GM21515 (cell line): ENCODE measurements around the gene FAAP20.

Experiments
- ATAC-seq: cut with Tn5 transposase; IDR thresholded peaks from one replicate; pipeline ENCODE4 v1.9.1; 2021; ENCODE audit not compliant: unreplicated experiment

Gene FAAP20

DNA sequence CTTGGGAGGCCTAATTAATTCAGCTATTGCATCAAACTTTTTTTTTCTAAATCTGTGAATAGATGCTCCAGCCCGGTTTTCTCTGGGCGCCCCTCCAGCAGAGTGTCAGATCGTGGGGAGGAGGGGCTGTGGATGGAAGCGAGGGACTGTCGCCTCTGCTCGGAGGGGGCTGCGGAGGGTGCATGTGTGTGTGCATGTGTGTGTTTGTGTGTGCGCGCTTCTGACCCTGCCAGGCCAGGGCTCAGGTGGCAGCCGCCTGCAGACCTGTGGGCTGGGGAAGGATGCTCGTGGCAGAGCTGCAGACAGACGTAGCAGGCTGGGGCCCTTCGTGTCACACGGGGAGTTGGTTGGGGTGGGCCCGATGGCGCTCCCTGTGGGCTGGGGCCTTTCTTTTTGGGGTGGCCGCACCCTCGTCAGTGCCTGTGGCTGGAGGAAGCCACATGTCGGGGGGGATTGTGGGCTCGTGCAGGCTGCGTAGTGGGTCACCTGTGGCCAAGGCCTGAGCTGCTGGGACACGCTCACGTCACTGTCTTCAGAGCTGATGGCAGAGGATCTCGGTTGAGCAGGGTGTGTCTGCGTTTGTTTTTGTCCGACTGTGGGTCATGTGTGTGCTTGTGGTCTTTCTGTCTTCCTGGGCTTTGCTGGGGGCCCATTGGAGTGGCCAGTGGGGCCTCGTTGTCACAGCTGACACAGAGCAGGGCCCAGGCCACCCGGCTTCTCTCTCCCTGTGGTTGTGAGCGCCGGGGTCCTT, 36.4 kb upstream of the FAAP20 start:
- no peak for ATAC-seq

GRCh38 chr1:2229911-2230731, 35.5 kb upstream of the FAAP20 start:
- ATAC-seq, result no peak

DNA sequence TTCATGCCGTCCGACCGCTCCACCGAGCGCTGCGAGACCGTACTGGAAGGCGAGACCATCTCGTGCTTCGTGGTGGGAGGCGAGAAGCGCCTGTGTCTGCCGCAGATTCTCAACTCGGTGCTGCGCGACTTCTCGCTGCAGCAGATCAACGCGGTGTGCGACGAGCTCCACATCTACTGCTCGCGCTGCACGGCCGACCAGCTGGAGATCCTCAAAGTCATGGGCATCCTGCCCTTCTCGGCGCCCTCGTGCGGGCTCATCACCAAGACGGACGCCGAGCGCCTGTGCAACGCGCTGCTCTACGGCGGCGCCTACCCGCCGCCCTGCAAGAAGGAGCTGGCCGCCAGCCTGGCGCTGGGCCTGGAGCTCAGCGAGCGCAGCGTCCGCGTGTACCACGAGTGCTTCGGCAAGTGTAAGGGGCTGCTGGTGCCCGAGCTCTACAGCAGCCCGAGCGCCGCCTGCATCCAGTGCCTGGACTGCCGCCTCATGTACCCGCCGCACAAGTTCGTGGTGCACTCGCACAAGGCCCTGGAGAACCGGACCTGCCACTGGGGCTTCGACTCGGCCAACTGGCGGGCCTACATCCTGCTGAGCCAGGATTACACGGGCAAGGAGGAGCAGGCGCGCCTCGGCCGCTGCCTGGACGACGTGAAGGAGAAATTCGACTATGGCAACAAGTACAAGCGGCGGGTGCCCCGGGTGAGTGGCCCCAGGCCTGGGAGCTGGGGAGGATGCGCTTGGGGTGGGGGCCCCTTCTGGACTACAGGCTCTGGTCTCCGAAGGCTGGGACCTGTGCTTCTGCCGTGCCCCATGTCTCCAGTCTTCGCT, 34.7 kb upstream of the FAAP20 start:
- ATAC-seq, result no peak

- ATAC-seq, result no peak
Observed at GRCh38 chr1:2228694-2229036, 34.1 kb upstream of the FAAP20 start.

DNA sequence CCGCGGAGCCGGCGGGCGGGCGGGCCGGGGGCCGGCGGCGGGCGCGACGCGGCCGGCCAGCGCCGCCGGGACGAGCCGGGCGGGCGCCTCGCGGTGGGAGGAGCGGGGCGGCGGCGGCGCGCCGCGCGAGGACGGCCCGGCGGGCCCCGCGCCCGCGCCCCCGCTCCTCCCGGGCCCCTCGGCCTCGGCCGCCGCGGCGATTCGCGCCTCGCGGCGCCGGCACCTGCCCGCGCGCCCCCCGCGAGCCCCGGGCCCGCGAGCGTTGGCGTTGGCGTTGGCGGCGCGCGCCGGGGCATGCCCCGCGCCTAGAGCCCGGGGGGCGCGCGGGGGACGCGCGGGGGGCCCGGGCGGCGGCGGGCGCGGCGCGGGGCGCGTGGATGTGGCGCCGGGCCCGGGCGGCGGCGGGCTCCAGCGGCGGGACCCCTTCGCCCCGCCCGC, 33.6 kb upstream of the FAAP20 start, which contains the start of gene SKI:
SKI (plus strand) TSS at position 163 of the 438 bp plus-strand sequence. CDS start 448 bp downstream, outside the sequence.
- no peak for ATAC-seq

- ATAC-seq, result peak; percentile 81
Observed at GRCh38 chr1:2227346-2228156, 33.0 kb upstream of the FAAP20 start.

GRCh38 chr1:2226525-2227345, 32.2 kb upstream of the FAAP20 start:
- ATAC-seq, result no peak

DNA sequence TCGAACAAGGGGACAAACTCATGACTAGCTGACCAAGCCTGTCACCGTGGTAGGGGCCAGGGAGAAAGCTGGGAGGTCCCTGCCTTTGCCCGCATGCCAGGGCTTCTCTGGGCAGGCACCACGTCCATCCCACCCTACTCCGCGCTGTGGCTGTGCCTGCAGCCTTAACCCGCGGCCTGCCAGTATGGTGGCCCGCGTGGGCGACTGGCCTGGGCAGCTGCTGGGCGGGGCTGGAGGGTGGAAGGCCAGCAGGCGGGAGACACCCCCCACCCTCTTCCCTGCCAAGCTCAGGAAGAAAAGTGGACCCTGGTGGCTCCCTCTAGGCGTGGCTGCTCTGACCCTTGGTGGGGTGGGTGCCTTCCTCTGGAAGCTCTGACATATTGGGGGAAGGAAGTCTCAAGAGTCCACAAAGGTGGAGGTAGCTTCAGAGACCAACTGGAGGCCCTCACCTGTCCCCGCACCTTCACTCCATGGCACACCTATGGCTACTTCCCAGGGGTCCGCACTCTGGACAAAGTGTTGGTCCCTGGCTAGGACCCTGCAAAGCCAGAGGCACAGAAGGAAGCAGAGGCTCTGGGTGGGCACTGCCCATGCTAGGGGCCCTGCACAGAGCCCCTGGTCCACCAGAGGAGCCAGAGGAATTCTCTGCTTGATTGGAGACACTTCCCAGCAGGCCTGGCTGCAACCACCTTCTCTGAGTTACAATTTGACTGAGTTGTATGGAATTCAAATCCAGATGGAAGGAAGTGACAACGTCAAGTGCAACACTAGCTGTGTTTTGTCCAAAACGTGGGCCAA, 30.3 kb upstream of the FAAP20 start:
- ATAC-seq, result no peak

GRCh38 chr1:2224170-2224584, 29.6 kb upstream of the FAAP20 start:
- ATAC-seq, result no peak

- no peak for ATAC-seq
Observed at GRCh38 chr1:2221271-2221670, 26.7 kb upstream of the FAAP20 start.

DNA sequence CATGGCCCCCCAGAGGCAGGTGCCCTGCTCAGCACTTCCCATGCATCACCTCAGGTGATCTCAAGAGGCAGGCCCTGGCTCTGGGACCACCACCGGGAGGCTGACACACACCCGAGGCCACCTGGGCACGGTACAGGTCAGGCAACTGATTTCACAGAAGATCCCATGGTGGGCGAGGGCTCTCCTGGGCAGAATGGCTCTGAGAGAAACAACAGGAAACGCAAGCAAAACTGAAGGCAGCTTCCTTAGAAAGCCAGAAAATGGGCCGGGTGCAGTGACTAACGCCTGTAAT, 22.1 kb upstream of the FAAP20 start:
- ATAC-seq, result no peak

- ATAC-seq, result no peak
Observed at GRCh38 chr1:2215909-2216766, 21.6 kb upstream of the FAAP20 start.

DNA sequence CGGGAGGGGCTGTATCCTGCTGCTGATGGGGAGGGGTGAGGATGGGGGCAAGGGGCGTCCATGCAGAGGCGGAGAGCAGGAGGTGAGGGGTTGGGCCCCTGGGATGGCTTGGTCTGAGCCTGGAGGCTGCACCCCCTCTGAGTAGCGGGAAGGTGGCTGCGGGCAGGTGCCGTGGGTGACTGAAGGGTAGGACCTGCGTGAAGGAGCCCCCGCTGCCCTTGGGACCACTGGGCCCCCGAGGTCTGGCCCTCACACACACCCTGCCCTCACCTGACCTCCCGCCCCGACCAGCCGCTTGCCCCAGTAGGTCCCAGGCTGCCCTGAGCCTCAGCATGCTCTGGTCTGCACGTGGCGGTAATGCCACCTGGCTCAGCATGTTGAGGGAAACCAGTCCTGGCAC, 20.8 kb upstream of the FAAP20 start:
- no peak for ATAC-seq

DNA sequence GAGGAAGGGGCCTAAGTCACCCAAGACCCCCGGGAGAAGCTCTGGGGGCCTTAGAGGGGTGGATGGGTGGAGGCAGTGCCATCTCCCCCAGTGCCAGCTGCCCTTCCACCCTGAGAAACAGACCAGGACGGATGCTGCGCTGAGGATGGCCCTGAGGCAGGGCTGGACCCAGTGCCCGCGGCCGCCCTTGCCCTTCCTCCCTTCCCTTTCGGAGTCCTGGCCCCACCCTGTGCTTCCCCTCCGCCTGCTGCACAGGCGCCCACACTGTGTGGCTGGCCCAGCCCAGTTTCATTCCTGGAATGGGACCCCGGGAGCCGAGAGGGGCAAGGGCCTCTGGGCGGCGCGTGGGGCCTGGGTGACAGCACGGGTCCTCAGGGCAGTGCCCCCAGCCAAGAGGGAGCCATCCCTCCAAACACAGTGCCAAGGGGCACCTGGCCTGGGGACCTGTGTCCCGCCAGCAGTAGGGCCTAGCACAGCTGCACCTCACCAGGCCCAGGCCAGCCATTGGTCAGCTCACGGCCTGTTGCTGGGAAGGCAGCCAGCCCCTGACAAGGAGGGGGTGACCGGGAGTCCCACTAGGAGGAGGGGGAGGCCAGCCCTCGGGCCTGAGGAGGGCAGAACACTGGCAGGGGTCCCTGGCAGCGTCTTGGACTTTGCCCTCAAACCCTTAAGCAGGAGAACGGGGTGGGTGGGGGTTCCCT, 20.1 kb upstream of the FAAP20 start:
- no peak for ATAC-seq

DNA sequence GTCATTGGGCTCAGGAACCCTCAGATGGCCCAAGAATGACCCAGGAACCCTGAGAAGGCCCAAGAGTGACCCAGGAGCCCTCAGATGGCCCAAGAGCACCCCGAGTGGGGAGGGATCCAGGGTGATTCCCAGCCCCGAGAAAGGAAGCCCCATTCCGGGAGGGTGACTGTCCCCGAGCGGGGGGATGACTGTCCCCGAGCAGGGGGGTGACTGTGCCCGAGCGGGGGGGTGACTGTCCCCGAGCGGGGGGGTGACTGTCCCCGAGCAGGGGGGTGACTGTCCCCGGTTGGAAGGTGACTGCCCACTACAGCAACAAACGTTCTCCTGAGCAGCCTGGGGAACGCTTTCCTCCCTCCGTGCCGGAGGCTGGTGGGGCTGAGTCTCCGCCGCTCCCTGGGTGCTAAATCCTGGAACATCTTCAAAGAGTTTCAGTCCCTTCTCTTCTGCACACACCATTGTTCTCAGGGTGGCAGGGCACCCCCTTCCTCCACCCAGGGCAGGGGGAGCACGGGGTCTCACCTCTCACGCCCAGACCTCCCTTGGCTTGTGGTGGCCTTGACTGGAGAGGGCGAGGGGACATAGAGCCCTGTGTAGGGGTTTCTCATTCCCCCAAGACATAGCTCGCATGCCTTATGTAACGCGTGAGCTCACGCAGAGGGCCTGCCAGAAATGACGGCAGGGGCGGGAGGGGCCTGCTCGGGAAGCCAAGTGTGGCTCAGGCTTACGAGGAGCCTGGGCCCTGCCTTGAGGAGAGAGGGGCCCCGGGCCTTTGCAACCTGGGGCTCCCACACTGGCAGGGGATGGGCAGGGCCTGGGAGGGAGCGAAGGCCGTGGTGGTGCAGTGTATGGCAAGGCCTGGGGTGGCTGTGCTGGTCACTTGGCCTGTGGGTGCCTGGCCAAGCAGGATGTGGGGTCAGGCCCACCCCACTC, 19.3 kb upstream of the FAAP20 start:
- ATAC-seq, result no peak
